SJSA1 (cell line): ENCODE measurements around the gene ZNF385D. TPM values are rescaled to one million over a fixed set of nuclear protein-coding genes. Genes with fewer than 3 reads are reported as not detected.

ENCODE experiments used
- DNase-seq, 2 experiments: peaks; one replicate each; pipeline ENCODE4 v3.0.0-alpha.2; 2015 to 2020; ENCODE audit warnings: low spot score in 2 of 2, low read depth in 1 of 2
- H3K27ac ChIP-seq: fragments of 250-450 bp; sonication (Bioruptor Pico); 2 replicates; pipeline ENCODE4 v1.5.1; 2020; ENCODE audit warnings: mild to moderate bottlenecking, moderate library complexity
- H3K27me3 ChIP-seq: fragments of 250-450 bp; sonication (Bioruptor Pico); replicated peaks from 2 replicates; pipeline ENCODE4 v1.5.1; 2020; ENCODE audit warnings: mild to moderate bottlenecking, moderate library complexity
- H3K36me3 ChIP-seq: fragments of 250-450 bp; sonication (Bioruptor Pico); 2 replicates; pipeline ENCODE4 v1.5.1; 2020; ENCODE audit warnings: mild to moderate bottlenecking
- H3K4me1 ChIP-seq: fragments of 250-450 bp; sonication (Bioruptor Pico); replicated peaks from 2 replicates; pipeline ENCODE4 v1.6.1; 2021; ENCODE audit warnings: mild to moderate bottlenecking
- H3K4me3 ChIP-seq: fragments of 250-450 bp; sonication (Bioruptor Pico); 2 replicates; pipeline ENCODE4 v1.5.1; 2020; ENCODE audit warnings: mild to moderate bottlenecking
- H3K9me3 ChIP-seq: fragments of 250-450 bp; sonication (Bioruptor Pico); replicated peaks from 2 replicates; pipeline ENCODE4 v1.5.1; 2020; ENCODE audit warnings: mild to moderate bottlenecking
- total RNA-seq: library from RNA; depleted of rRNA; stranded (reverse); fragments of >200 nt; shearing (Covaris generic); gene quantifications from 2 replicates; pipeline ENCODE4 v1.2.3, GENCODE V29; 2014

The ZNF385D gene
- total RNA-seq, 1 experiment from 2014 or later: not detected

- Histone ChIP-seq H3K4me3 (no peak overlapping the region), H3K27me3 (no peaks in the 10 kb centered on the region), H3K36me3 (no peaks in the 10 kb centered on the region), H3K4me1 (no peaks in the 10 kb centered on the region), H3K9me3 (no peaks in the 10 kb centered on the region), H3K27ac (no peak overlapping the region)
- no peak for DNase-seq
These were observed 305.0 kb downstream of the ZNF385D start for GRCh38 chr3:21446027-21446426.

- Histone ChIP-seq H3K27ac (no peak overlapping the region), H3K36me3 (no peaks in the 10 kb centered on the region), H3K4me3 (no peak overlapping the region), H3K4me1 (no peaks in the 10 kb centered on the region), H3K9me3 (no peaks in the 10 kb centered on the region; the same call in 1 of the 2 replicates), H3K27me3 (no peaks in the 10 kb centered on the region)
- DNase-seq: no peak
These were observed 309.2 kb downstream of the ZNF385D start for GRCh38 chr3:21441821-21442220.

DNA sequence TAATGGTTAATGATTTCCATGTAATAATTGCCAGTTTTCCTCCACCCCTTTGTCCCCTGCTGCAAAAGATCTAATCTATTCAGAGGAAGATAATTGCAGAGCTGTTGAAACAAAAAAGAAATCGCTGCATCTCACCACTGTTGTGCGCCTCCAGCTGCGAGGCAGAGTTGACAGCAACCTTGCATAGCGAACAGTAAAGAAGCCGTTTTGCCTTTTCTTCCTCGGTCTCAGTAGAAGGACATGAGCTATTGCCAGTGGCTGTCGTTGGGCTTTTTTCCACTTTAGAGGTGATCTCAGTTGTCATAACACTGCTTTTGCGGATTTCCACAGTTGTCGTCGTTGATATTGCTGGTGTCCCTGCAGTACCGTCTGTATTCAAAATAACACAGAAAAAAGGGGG lies 314.2 kb downstream of the ZNF385D start:
- Histone ChIP-seq H3K9me3 (no peaks in the 10 kb centered on the region; the same call in 1 of the 2 replicates), H3K27ac (no peak overlapping the region), H3K27me3 (no peaks in the 10 kb centered on the region), H3K4me3 (no peak overlapping the region), H3K36me3 (no peaks in the 10 kb centered on the region), H3K4me1 (no peaks in the 10 kb centered on the region)
- DNase-seq: no peak

DNA sequence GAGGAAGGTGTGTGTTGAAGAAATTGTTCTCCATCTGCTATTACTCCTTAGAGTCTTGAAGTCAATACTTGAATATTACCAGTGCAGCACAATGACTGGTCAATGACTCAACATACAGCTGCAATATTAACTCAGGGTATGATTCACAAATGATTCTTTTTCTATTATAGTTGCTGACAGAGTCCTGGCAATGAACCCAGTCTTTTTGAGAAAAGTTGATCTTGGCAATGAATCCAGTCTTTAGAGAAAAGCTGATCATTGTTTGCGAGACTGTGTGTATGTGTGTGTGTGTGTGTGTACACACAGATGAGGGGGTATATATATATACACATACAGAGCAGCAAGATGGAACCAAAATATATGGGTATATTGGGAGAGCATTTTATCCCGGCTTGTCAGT lies 315.1 kb downstream of the ZNF385D start:
- DNase-seq: no peak
- Histone ChIP-seq H3K4me1 (no peaks in the 10 kb centered on the region), H3K27me3 (no peaks in the 10 kb centered on the region), H3K9me3 (no peaks in the 10 kb centered on the region; the same call in 1 of the 2 replicates), H3K27ac (no peak overlapping the region), H3K4me3 (no peak overlapping the region), H3K36me3 (no peaks in the 10 kb centered on the region)

DNA sequence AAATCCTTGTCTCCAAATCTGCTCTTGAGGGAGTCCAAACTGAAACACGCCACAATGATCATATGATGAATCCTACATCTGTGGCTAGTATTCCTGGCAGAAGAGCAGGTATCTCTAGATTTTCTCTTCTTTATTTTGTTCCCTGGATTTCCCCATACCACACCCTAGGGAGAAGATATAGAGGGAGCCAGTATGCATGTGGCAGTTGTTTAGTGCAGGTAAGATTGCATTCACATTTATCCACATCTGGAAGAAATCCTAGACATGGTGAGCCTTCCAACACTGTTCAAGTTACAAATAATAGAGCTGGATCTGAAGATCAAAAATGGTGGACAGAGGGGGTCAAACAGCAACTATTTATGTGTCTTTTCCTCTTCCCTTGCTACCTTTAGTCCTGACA lies 316.7 kb downstream of the ZNF385D start:
- Histone ChIP-seq H3K27ac (no peak overlapping the region), H3K4me1 (no peaks in the 10 kb centered on the region), H3K9me3 (no peaks in the 10 kb centered on the region; the same call in 1 of the 2 replicates), H3K4me3 (no peak overlapping the region), H3K36me3 (no peaks in the 10 kb centered on the region), H3K27me3 (no peaks in the 10 kb centered on the region)
- no peak for DNase-seq

- no peaks in the 10 kb centered on the region for H3K36me3 ChIP-seq
- H3K9me3 ChIP-seq: no peaks in the 10 kb centered on the region
- H3K4me1 ChIP-seq: no peaks in the 10 kb centered on the region
- no peak for DNase-seq
- no peaks in the 10 kb centered on the region for H3K27me3 ChIP-seq
- H3K4me3 ChIP-seq: no peak overlapping the region
- no peak overlapping the region for H3K27ac ChIP-seq
These were observed 317.3 kb downstream of the ZNF385D start for GRCh38 chr3:21433751-21434150.

DNA sequence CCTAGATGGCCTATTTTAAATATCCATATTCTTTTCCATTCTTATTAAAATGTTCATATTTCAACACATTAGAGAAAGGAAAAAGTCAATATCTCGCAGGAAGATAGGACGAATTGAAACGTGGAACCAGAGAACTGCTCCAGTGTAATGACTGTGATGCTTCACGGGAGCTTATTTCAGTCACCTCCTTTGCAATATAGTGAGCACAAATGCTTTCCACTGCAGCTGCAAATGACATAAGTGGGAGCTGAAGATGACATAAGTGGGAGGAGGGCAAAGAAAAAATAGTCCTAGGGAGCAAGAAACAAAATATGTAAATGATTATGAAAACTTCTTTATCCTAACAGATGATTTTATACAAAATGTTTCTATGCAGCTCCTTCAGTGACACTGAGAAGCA lies 324.1 kb downstream of the ZNF385D start:
- no peak overlapping the region for H3K27ac ChIP-seq
- no peaks in the 10 kb centered on the region for H3K4me1 ChIP-seq
- no peak for DNase-seq
- H3K9me3 ChIP-seq: no peaks in the 10 kb centered on the region
- H3K27me3 ChIP-seq: no peaks in the 10 kb centered on the region
- no peaks in the 10 kb centered on the region for H3K36me3 ChIP-seq
- H3K4me3 ChIP-seq: no peak overlapping the region

DNA sequence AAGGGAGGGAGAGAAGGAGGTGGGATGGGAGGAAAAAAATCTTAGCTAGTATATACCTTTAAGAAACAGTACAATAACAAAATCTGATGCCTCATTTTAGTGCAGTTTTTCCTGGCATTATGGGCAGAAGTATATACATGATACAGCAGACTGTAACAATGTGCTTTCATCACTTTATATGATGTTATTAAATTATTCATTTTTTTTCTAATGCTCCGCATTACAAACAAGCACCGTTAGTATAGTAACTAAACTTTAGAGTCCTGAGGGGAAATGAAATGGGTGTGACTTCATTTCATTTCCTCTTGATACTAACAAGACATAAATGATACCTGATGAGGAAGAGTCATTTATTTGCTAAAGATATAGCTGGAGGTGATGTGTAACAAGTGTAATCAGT lies 325.3 kb downstream of the ZNF385D start:
- H3K27ac ChIP-seq: no peak overlapping the region
- no peaks in the 10 kb centered on the region for H3K9me3 ChIP-seq
- H3K4me1 ChIP-seq: no peaks in the 10 kb centered on the region
- DNase-seq: no peak
- no peaks in the 10 kb centered on the region for H3K36me3 ChIP-seq
- H3K27me3 ChIP-seq: no peaks in the 10 kb centered on the region
- no peak overlapping the region for H3K4me3 ChIP-seq

GRCh38 chr3:21421096-21421495 lies 329.9 kb downstream of the ZNF385D start:
- Histone ChIP-seq H3K27ac (no peak overlapping the region), H3K36me3 (no peaks in the 10 kb centered on the region), H3K4me1 (no peaks in the 10 kb centered on the region), H3K9me3 (no peaks in the 10 kb centered on the region), H3K27me3 (no peaks in the 10 kb centered on the region), H3K4me3 (no peak overlapping the region)
- no peak for DNase-seq

DNA sequence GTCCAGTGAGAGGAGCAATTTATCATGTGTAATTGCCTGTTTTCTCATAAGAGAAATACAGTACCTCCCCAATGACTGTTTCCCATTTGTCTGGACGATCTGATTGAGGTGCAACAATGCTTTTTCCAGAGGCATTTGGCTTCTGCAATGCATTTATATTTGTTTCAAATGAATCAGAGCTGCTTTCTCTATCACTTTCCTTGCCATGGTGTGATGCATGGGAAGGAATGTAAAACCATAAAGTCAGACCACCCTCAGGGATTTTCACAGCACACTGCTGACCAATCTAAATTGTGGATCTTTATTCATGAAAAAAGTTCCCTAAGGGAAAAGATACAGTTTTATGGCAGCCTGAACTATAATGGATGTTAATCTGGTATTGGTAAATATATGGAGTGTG lies 333.0 kb downstream of the ZNF385D start:
- Histone ChIP-seq H3K4me3 (no peak overlapping the region), H3K36me3 (no peaks in the 10 kb centered on the region), H3K27ac (no peak overlapping the region), H3K4me1 (no peaks in the 10 kb centered on the region), H3K27me3 (no peaks in the 10 kb centered on the region), H3K9me3 (no peaks in the 10 kb centered on the region)
- DNase-seq: no peak

DNA sequence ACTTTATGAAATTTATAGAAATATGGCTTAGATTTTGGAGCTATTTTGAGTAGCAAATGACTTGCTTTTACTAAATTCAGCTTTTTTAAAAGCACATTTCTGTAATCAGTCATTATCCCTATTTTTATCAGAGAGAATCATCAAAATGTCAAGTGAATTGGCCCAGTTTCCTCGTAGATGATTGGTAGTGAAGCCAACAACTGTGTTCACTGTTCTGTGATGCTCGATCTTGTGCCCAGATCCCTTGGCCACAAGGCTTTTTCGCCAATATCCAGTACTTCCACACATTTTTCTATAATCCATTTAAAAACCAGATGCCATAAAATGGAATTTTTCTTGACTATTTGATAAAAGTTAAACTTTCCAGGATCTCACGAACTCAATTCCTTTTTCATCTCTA lies 336.5 kb downstream of the ZNF385D start:
- Histone ChIP-seq H3K27ac (no peak overlapping the region), H3K36me3 (no peaks in the 10 kb centered on the region), H3K9me3 (no peaks in the 10 kb centered on the region), H3K4me3 (no peak overlapping the region), H3K27me3 (no peaks in the 10 kb centered on the region), H3K4me1 (no peaks in the 10 kb centered on the region)
- DNase-seq: no peak

DNA sequence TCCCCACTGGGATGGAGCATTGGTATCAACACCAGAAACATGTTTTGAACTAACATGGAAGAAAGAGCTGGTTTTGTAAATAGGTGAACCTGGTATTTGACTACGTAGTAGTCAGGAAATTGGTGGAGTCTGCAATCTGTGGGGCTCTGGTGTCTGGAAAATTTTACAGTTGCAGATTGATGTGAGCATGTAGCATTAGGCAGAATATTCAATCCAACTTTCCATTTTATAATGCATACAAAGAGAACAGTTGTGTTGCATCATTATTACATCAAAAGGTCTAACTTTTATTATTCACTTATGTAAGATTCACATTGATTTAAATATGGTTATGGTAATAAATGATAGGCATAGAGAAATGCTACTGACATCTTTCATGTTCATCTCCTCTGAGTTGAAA lies 340.0 kb downstream of the ZNF385D start:
- no peaks in the 10 kb centered on the region for H3K4me1 ChIP-seq
- no peaks in the 10 kb centered on the region for H3K27me3 ChIP-seq
- H3K27ac ChIP-seq: no peak overlapping the region
- DNase-seq: no peak
- no peaks in the 10 kb centered on the region for H3K9me3 ChIP-seq
- no peaks in the 10 kb centered on the region for H3K36me3 ChIP-seq
- H3K4me3 ChIP-seq: no peak overlapping the region

DNA sequence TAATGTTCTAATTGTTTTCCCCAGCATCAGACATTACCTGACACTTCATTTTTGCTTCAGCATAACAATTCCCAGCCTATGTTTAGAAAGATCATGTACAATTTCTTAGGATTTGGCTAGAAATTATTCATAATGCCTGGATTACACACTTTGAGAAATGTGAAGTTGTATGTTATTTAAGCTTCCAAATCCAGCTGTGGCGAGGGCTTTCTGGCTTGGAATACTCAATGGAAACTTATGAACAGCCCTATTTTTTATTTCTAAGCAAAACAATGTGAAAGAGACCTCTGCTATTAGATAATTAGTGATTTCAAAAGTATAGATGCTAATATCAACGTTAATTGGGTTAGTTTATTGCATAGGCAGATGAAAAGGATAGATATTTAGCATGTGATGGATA lies 341.6 kb downstream of the ZNF385D start:
- H3K4me3 ChIP-seq: no peak overlapping the region
- no peaks in the 10 kb centered on the region for H3K9me3 ChIP-seq
- no peaks in the 10 kb centered on the region for H3K27me3 ChIP-seq
- no peak overlapping the region for H3K27ac ChIP-seq
- no peaks in the 10 kb centered on the region for H3K36me3 ChIP-seq
- no peaks in the 10 kb centered on the region for H3K4me1 ChIP-seq
- no peak for DNase-seq

GRCh38 chr3:21407743-21408142 lies 343.3 kb downstream of the ZNF385D start:
- no peak for DNase-seq
- Histone ChIP-seq H3K4me1 (no peaks in the 10 kb centered on the region), H3K36me3 (no peaks in the 10 kb centered on the region), H3K4me3 (no peak overlapping the region), H3K27ac (no peak overlapping the region), H3K9me3 (no peaks in the 10 kb centered on the region), H3K27me3 (no peaks in the 10 kb centered on the region)
